ENCODE data around the gene PIGZ.

GRCh38 chr3:196976941-196977340 lies 8.3 kb upstream of the PIGZ start:
- TF ChIP-seq CTCF (IDR thresholded peaks at IDR 0.05; ENCODE audit: poor library complexity) (no peak), EZH2 (IDR thresholded peaks at IDR 0.05; ENCODE audit: borderline replicate concordance) (no peak), EZH2phosphoT487 (IDR thresholded peaks at IDR 0.05; ENCODE audit: low read depth, severe bottlenecking, unreplicated experiment) (no peak)

All from hepatocyte (in vitro differentiated cells).